Esophagus squamous epithelium (tissue), 5 donors: Measurements from ENCODE around the gene CTSO. TPM values are rescaled to one million over a fixed set of nuclear protein-coding genes. Genes with fewer than 3 reads are reported as not detected.

Experiments
- DNase-seq: peaks from one replicate; lab custom pipeline; 2025; lab: John Stamatoyannopoulos, UW
- H3K27ac ChIP-seq, 4 donors: fragments of 200-600 bp; sonication (generic); one replicate each; pipeline ENCODE4 v1.5.1; 2016 to 2019; ENCODE audit warnings: mild to moderate bottlenecking in 1 of 4
- H3K27me3 ChIP-seq, 4 donors: fragments of 200-600 bp; sonication (generic); 1 replicate in 3 of 4; 2 replicates in 1 of 4; pipeline versions ENCODE4 v1.5.1 to v1.6.0; 2017 to 2021; ENCODE audit warnings: antibody characterized with exemption in 1 of 4
- H3K36me3 ChIP-seq, 3 donors: fragments of 200-600 bp; sonication (generic); one replicate each; pipeline ENCODE4 v1.5.1; 2016 to 2019
- H3K4me1 ChIP-seq, 3 donors: fragments of 200-600 bp; sonication (generic); one replicate each; pipeline ENCODE4 v1.5.1; 2017 to 2019
- H3K4me3 ChIP-seq, 4 donors: fragments of 200-600 bp; sonication (generic); 1 replicate in 3 of 4; 2 replicates in 1 of 4; pipeline ENCODE4 v1.5.1; 2016 to 2019; ENCODE audit warnings: mild to moderate bottlenecking in 2 of 4, moderate library complexity in 1 of 4
- H3K9me3 ChIP-seq, 3 donors: fragments of 200-600 bp; sonication (generic); one replicate each; pipeline ENCODE4 v1.5.1; 2016 to 2019
- CTCF ChIP-seq, 6 experiments: fragments of 450-650 bp in 4 of 6; fragments of 200-600 bp in 2 of 6; sonication (generic) in 2 of 6; IDR thresholded peaks; one replicate each; pipeline ENCODE4 v1.5.1; 2016 to 2019; ENCODE audit warnings: antibody characterized with exemption in 6 of 6, mild to moderate bottlenecking in 4 of 6, moderate library complexity in 4 of 6
- POLR2A ChIP-seq, 4 donors: fragments of 450-650 bp; IDR thresholded peaks; one replicate each; pipeline ENCODE4 v1.6.1; 2017; ENCODE audit warnings: antibody characterized with exemption in 4 of 4, mild to moderate bottlenecking in 4 of 4, moderate library complexity in 3 of 4
- WGBS, 2 donors: methylation state at CpG; one replicate each; pipeline ENCODE4 v1.1.5; 2018; 5-methylcytosine and 5-hydroxymethylcytosine counted together
- intact Hi-C: fragments of 100-400 bp; cut with DNase I; formaldehyde crosslinking; loops from one replicate; pipeline ENCODE4 v1.15.0; 2022
- total RNA-seq, 4 donors: library from RNA; depleted of rRNA; stranded (reverse); fragments of >200 nt; gene quantifications; one replicate each; pipeline ENCODE4 v1.1.0, GENCODE V29; 2016
- donor health status: DM: yes; HTN: yes; CAD: no.

CTSO gene
- total RNA-seq, 4 donors from 2014 or later, result 1.6 to 11.3 (median 6.7) TPM

- no peak for DNase-seq
- TF ChIP-seq CTCF (IDR thresholded peaks at IDR 0.05) (no peak), POLR2A (IDR thresholded peaks at IDR 0.05) (no peak)
- Histone ChIP-seq H3K27me3 (no peaks in the 10 kb centered on the region), H3K36me3 (no peaks in the 10 kb centered on the region), H3K27ac (peak overlapping the region in 1 of 4 donors; percentile 5), H3K4me3 (no peak overlapping the region), H3K9me3 (no peaks in the 10 kb centered on the region), H3K4me1 (peaks cover 0 to 3% (median 0%) of the 10 kb centered on the region in 3 donors)
- intact Hi-C loops, result no loop called here
- 67 to 72% methylated on average over 8 of the region's 8 CpGs for WGBS, 2 donors
Measured at GRCh38 chr4:155964016-155964891, 10.6 kb upstream of the CTSO start.

GRCh38 chr4:155962767-155963166 lies 9.1 kb upstream of the CTSO start:
- H3K27me3 ChIP-seq, result no peaks in the 10 kb centered on the region
- H3K4me1 ChIP-seq, result peaks cover 0 to 3% (median 0%) of the 10 kb centered on the region in 3 donors
- intact Hi-C loops, result no loop called here
- WGBS, 2 donors, result 53 to 79% methylated on average over 2 of the region's 2 CpGs
- H3K36me3 ChIP-seq, result no peaks in the 10 kb centered on the region
- H3K27ac ChIP-seq, result no peak overlapping the region
- no peak for DNase-seq
- TF ChIP-seq POLR2A (IDR thresholded peaks at IDR 0.05) (no peak), CTCF (IDR thresholded peaks at IDR 0.05) (no peak)
- H3K9me3 ChIP-seq, result no peaks in the 10 kb centered on the region
- H3K4me3 ChIP-seq, result no peak overlapping the region

- DNase-seq, result no peak
- Histone ChIP-seq H3K36me3 (no peaks in the 10 kb centered on the region), H3K27ac (no peak overlapping the region), H3K27me3 (no peaks in the 10 kb centered on the region), H3K4me3 (no peak overlapping the region), H3K4me1 (peaks cover 0 to 3% (median 0%) of the 10 kb centered on the region in 3 donors), H3K9me3 (no peaks in the 10 kb centered on the region)
- 89 to 91% methylated on average over 4 of the region's 4 CpGs for WGBS, 2 donors
- intact Hi-C loops, result no loop called here
- TF ChIP-seq CTCF (IDR thresholded peaks at IDR 0.05) (no peak), POLR2A (IDR thresholded peaks at IDR 0.05) (no peak)
Measured at GRCh38 chr4:155961575-155961974, 7.9 kb upstream of the CTSO start.

- no peaks in the 10 kb centered on the region for H3K9me3 ChIP-seq
- no peak for TF ChIP-seq POLR2A (IDR thresholded peaks at IDR 0.05)
- TF ChIP-seq CTCF (IDR thresholded peaks at IDR 0.05), result no peak
- no peaks in the 10 kb centered on the region for H3K27me3 ChIP-seq
- peak overlapping the region in 1 of 4 donors; percentile 44 for H3K27ac ChIP-seq
- no peaks in the 10 kb centered on the region for H3K36me3 ChIP-seq
- no peak overlapping the region for H3K4me3 ChIP-seq
- DNase-seq, result no peak
- WGBS, 2 donors, result 17 to 18% methylated on average over 5 of the region's 5 CpGs
- peaks cover 0 to 3% (median 0%) of the 10 kb centered on the region in 3 donors for H3K4me1 ChIP-seq
- intact Hi-C loops, result no loop called here
Measured at GRCh38 chr4:155960522-155960921, 6.9 kb upstream of the CTSO start.

- no peak overlapping the region for H3K27ac ChIP-seq
- peaks cover 0 to 3% (median 0%) of the 10 kb centered on the region in 3 donors for H3K4me1 ChIP-seq
- TF ChIP-seq CTCF (IDR thresholded peaks at IDR 0.05), result no peak
- no peak for TF ChIP-seq POLR2A (IDR thresholded peaks at IDR 0.05)
- H3K9me3 ChIP-seq, result no peaks in the 10 kb centered on the region
- H3K4me3 ChIP-seq, result no peak overlapping the region
- WGBS, 2 donors, result 86 to 96% methylated on average over 3 to 4 of the region's 4 CpGs
- intact Hi-C loops, result no loop called here
- no peak for DNase-seq
- no peaks in the 10 kb centered on the region for H3K36me3 ChIP-seq
- H3K27me3 ChIP-seq, result no peaks in the 10 kb centered on the region
Measured at GRCh38 chr4:155959417-155959816, 5.8 kb upstream of the CTSO start.
